Measurements from ENCODE around the gene NEURL4.

Gene NEURL4

DNA sequence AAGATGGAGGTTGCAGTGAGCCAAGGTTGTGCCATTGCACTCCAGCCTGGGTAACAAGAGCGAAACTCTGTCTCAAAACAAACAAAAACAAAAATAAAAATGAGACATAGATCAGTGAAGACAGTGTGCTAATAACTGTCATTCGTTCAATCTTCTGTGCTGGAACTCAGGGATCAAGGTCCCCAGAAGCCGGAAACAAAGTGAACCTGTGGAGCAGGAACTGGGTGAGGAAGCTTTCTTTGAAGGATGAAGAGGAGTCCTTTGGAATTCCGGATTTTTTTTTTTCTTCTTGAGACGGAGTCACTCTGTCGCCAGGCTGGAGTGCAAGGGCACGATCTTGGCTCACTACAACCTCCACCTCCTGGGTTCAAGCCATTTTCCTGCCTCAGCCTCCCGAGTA, 49.7 kb downstream of the NEURL4 start:
- no peak for DNase-seq (ENCODE audit: low spot score)

GRCh38 chr17:7266784-7267183, 62.4 kb downstream of the NEURL4 start:
- DNase-seq (ENCODE audit: low spot score), result no peak
